ENCODE results near the gene C21orf58. TPM values are rescaled to one million over a fixed set of nuclear protein-coding genes. Genes with fewer than 3 reads are reported as not detected.

C21orf58 gene
- total and polyA plus RNA-seq, 2 experiments from 2014 or later: 3.7 to 4.2 TPM

- no peak overlapping the region for H3K4me3 ChIP-seq
- H3K9me3 ChIP-seq (ENCODE audit: low read depth): no peaks in the 10 kb centered on the region
- H3K79me2 ChIP-seq (ENCODE audit: insufficient read depth): no peaks in the 10 kb centered on the region
- H3K27ac ChIP-seq: no peak overlapping the region
- no peak overlapping the region for H3K4me2 ChIP-seq (ENCODE audit: unreplicated experiment)
- 95% methylated on average over 12 to 13 of the region's 13 CpGs for WGBS, 2 experiments (ENCODE audit: low coverage in 1 of 2, low lambda C conversion rate in 2 of 2, missing lambda C conversion rate in 2 of 2)
- no peaks in the 10 kb centered on the region for H3K9me2 ChIP-seq (ENCODE audit: insufficient read depth)
- peaks cover 7% of the 10 kb centered on the region; the same call in 1 of the 2 replicates for H3K36me3 ChIP-seq (ENCODE audit: low read depth)
- in situ Hi-C loops (cut with MboI): no loop called here
- H3K4me1 ChIP-seq (ENCODE audit: insufficient read depth): no peaks in the 10 kb centered on the region
- no peaks in the 10 kb centered on the region for H4K20me1 ChIP-seq (ENCODE audit: insufficient read depth)
- no peak for DNase-seq
- no peak overlapping the region for H2AFZ ChIP-seq
- H3F3A ChIP-seq (ENCODE audit: insufficient read depth): no peaks in the 10 kb centered on the region
- no peaks in the 10 kb centered on the region for H3K27me3 ChIP-seq (replicated peaks; ENCODE audit: insufficient read depth)
- TF ChIP-seq EZH2phosphoT487 (IDR thresholded peaks at IDR 0.05; ENCODE audit: insufficient read depth, low read depth): no peak
- no peak for TF ChIP-seq EZH2 (IDR thresholded peaks at IDR 0.05; ENCODE audit: insufficient read depth, poor library complexity, severe bottlenecking)
- H3K9ac ChIP-seq: no peak overlapping the region
Observed at GRCh38 chr21:46356005-46356338, 32.3 kb upstream of the C21orf58 start.

DNA sequence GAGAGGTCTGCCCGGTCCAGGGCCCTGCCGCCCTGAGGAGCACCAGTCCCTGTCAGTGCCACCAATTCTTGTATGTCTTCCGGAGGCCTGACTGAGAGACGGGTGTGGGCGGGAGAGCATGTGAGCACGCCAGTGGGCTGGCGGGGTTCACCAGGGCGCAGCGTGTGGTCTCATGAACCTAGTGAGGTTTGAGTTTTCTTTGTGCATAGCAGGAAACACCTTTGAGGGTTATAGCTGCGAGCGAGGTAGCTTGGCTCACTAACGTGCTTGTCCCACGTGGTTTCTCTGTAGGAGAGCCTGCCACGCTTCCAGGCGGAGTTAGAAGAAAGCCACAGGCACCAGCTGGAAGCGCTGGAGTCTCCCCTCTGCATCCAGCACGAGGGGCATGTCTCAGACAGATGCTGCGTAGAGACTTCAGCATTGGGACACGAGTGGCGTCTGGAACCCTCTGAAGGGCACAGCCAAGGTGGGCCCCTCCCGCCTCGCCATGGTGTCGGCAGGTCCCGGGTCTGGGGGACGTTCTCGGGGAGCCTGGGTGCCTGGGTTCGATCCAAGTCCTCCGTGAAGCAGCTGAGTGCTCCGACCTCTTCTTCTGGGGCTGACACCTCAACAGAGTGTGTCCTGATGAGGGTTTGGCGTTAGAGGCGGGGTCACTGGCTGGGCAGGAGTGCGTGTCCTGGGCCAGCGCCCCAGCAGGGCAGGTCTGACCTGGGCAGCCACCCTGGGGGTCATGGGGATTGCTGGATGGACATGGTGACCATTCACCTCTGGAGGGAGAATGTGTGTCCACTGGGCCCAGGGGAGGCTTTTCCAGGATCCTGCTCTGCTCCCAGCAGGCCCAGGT is 31.7 kb upstream of the C21orf58 start:
- DNase-seq: no peak
- no peak overlapping the region for H3K9ac ChIP-seq
- H3K4me1 ChIP-seq (ENCODE audit: insufficient read depth): no peaks in the 10 kb centered on the region
- H3K4me2 ChIP-seq (ENCODE audit: unreplicated experiment): no peak overlapping the region
- H3K4me3 ChIP-seq: no peak overlapping the region
- H3K9me3 ChIP-seq (ENCODE audit: low read depth): no peaks in the 10 kb centered on the region
- no peak overlapping the region for H2AFZ ChIP-seq
- H3K79me2 ChIP-seq (ENCODE audit: insufficient read depth): no peaks in the 10 kb centered on the region
- no peak overlapping the region for H3K27ac ChIP-seq
- 97% methylated on average over 30 to 31 of the region's 33 CpGs for WGBS, 2 experiments (ENCODE audit: low coverage in 1 of 2, low lambda C conversion rate in 2 of 2, missing lambda C conversion rate in 2 of 2)
- TF ChIP-seq EZH2 (IDR thresholded peaks at IDR 0.05; ENCODE audit: insufficient read depth, poor library complexity, severe bottlenecking) (no peak), EZH2phosphoT487 (IDR thresholded peaks at IDR 0.05; ENCODE audit: insufficient read depth, low read depth) (no peak)
- no peaks in the 10 kb centered on the region for H4K20me1 ChIP-seq (ENCODE audit: insufficient read depth)
- no peaks in the 10 kb centered on the region for H3F3A ChIP-seq (ENCODE audit: insufficient read depth)
- no peaks in the 10 kb centered on the region for H3K9me2 ChIP-seq (ENCODE audit: insufficient read depth)
- no peaks in the 10 kb centered on the region for H3K27me3 ChIP-seq (replicated peaks; ENCODE audit: insufficient read depth)
- in situ Hi-C loops (cut with MboI): no loop called here
- peaks cover 8% of the 10 kb centered on the region; the same call in 1 of the 2 replicates for H3K36me3 ChIP-seq (ENCODE audit: low read depth)

DNA sequence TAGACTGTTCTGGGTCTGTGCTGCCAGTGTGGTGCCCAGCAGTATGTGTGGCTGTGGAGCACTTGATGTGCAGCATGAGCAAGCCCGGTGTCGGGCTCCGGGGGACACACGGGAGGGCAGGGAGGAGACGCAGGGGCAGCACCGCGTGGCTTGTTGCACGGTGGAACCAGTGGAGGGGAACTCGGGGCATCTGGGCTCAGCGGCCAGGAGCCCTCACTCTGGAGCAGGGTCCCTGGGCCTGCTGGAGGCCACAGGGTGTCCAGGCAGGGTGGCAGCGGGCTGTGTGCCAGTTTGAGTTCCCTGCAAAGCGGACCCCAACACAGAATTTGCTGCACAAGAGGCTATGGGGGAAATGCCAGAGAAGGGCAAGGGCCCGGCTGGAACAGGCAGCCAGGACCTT is 30.8 kb upstream of the C21orf58 start:
- Histone ChIP-seq H3K4me2 (ENCODE audit: unreplicated experiment) (no peak overlapping the region), H3K79me2 (ENCODE audit: insufficient read depth) (no peaks in the 10 kb centered on the region), H3K9ac (no peak overlapping the region), H3K27me3 (replicated peaks; ENCODE audit: insufficient read depth) (no peaks in the 10 kb centered on the region), H3K9me2 (ENCODE audit: insufficient read depth) (no peaks in the 10 kb centered on the region), H2AFZ (no peak overlapping the region), H3K4me3 (no peak overlapping the region), H3K9me3 (ENCODE audit: low read depth) (no peaks in the 10 kb centered on the region), H3K4me1 (ENCODE audit: insufficient read depth) (no peaks in the 10 kb centered on the region), H3K36me3 (ENCODE audit: low read depth) (peaks cover 13% of the 10 kb centered on the region), H3K27ac (no peak overlapping the region), H4K20me1 (ENCODE audit: insufficient read depth) (no peaks in the 10 kb centered on the region), H3F3A (ENCODE audit: insufficient read depth) (no peaks in the 10 kb centered on the region)
- WGBS, 2 experiments (ENCODE audit: low coverage in 1 of 2, low lambda C conversion rate in 2 of 2, missing lambda C conversion rate in 2 of 2): 95 to 98% methylated on average over 9 to 13 of the region's 13 CpGs
- no peak for TF ChIP-seq EZH2phosphoT487 (IDR thresholded peaks at IDR 0.05; ENCODE audit: insufficient read depth, low read depth)
- TF ChIP-seq EZH2 (IDR thresholded peaks at IDR 0.05; ENCODE audit: insufficient read depth, poor library complexity, severe bottlenecking): no peak
- no peak for DNase-seq
- in situ Hi-C loops (cut with MboI): no loop called here

DNA sequence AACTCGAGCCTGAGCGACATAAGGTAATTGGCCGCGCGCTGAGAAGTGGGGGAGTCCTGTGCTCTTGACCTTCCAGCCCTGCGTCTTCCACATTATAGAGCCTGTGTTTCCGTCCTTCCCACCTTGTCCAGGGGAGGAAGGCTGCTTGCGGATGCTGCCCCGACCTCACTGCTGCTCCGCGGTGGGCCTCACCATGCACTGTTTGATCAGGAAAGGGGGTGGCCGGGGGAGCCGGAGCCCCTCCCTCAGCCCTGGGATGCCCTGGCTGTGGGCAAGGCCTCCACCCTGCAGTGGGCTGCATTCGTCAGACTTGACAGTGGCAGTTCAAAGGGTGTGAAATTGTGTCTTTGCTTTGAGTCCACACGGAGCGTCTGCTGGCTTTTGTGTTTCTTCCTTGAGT is 30.4 kb upstream of the C21orf58 start:
- H3K9ac ChIP-seq: no peak overlapping the region
- peaks cover 18% of the 10 kb centered on the region for H3K36me3 ChIP-seq (ENCODE audit: low read depth)
- no peaks in the 10 kb centered on the region for H3K4me1 ChIP-seq (ENCODE audit: insufficient read depth)
- H3K27ac ChIP-seq: no peak overlapping the region
- no peak overlapping the region for H3K4me3 ChIP-seq
- 90 to 91% methylated on average over 14 to 16 of the region's 16 CpGs for WGBS, 2 experiments (ENCODE audit: low coverage in 1 of 2, low lambda C conversion rate in 2 of 2, missing lambda C conversion rate in 2 of 2)
- TF ChIP-seq EZH2phosphoT487 (IDR thresholded peaks at IDR 0.05; ENCODE audit: insufficient read depth, low read depth): no peak
- no peak for TF ChIP-seq EZH2 (IDR thresholded peaks at IDR 0.05; ENCODE audit: insufficient read depth, poor library complexity, severe bottlenecking)
- H2AFZ ChIP-seq: no peak overlapping the region
- H3K27me3 ChIP-seq (replicated peaks; ENCODE audit: insufficient read depth): no peaks in the 10 kb centered on the region
- in situ Hi-C loops (cut with MboI): no loop called here
- no peak overlapping the region for H3K4me2 ChIP-seq (ENCODE audit: unreplicated experiment)
- no peaks in the 10 kb centered on the region for H3K9me2 ChIP-seq (ENCODE audit: insufficient read depth)
- no peaks in the 10 kb centered on the region for H3F3A ChIP-seq (ENCODE audit: insufficient read depth)
- no peaks in the 10 kb centered on the region for H3K9me3 ChIP-seq (ENCODE audit: low read depth)
- no peaks in the 10 kb centered on the region for H4K20me1 ChIP-seq (ENCODE audit: insufficient read depth)
- no peak for DNase-seq
- no peaks in the 10 kb centered on the region for H3K79me2 ChIP-seq (ENCODE audit: insufficient read depth)

Data from GM23248 (cell line).